Activated T-helper 1 cell treated with Interleukin-2 at 50 U/mL for 16 hours (primary cell): ENCODE data around the gene NEK7.
"Not testable (repeated sequence)": the region's sequence is repeated elsewhere in the genome, so short reads cannot be mapped to it uniquely, and the experiment has no call there.

Experiments used
- DNase-seq: peaks from one replicate; pipeline ENCODE4 v3.0.0-alpha.2; 2020; ENCODE audit warnings: low read depth

Gene NEK7

DNA sequence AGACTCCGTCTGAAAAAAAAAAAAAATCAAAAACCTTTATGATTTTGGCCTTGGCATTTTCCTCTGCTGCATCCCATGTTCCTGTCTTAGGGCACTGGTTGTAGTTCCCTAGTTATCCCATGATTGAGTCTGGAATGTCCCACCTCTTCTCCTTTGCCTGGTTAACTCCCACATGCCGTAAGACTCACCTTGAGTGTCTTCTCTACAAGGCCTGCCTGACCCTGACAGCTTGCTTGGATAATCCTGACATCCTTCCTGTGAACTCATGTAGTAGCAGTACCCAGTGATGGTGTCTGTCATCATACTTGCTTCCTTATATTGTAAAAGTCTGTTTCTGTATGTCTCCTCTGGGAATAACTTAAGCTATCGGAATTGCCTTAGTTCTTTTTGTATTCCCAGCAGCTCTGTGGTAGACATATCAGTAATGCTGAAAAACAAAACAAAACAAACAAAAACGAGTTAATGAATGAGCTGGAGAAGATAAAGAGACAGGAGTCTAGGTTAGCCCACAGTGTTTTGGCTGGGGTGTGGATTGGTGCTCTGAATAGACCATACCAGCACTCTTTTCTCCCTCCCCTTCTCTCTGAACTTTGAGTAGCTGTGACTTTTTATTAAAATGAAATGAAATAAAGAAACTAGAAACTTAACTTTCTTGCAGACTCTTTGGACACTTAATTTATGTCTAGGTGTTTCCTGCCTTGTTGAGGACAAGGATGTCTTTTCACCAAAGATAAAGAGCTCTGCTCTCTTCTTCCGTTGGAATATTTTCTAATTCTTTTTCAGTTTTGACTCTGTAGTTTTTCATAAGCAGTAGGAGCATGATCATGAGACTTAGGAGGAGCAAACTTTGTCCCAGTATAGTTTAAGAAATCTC, 15.1 kb downstream of the NEK7 start:
- no peak for DNase-seq

- DNase-seq = no peak
These were observed 17.0 kb downstream of the NEK7 start for GRCh38 chr1:198173832-198174231.

DNA sequence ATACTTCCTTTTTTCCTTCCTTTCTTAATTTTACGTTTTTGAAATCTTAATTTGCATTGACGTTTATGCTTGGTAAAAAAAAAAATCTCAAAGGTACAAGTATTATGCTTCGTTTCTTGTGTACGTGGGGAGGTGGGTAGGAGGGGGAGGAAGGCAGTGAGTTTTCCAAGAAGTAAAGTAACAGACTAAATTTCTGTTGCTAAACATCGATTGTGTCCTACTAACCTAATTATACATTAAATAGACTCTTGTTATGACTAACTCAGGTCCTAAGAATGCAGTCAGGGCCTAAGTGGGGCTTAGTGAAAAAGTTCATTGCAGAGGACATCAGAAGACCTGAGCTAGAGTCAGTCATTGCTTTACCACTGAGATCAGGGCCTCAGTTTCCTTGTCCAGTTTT, 17.5 kb downstream of the NEK7 start:
- no peak for DNase-seq

- no peak for DNase-seq
These were observed 18.8 kb downstream of the NEK7 start for GRCh38 chr1:198175423-198176170.

DNA sequence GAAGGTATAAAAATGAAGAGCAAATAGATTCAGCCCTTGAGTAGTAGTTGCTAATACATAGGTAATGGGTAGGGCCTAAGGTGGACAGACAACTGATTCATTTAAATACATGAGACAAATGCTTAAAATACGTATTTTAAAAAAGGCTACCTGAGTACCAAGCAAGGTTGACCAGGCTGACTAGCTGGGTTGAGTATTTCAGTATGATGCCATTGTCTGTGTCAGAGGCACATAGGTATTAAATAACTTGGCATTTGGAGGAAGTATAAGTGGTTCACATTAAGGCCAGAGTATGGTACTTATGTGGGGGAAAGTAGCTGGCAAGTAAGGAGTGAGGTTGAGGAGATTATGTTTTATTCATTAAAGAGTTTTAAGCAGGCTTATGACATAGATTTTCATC, 19.4 kb downstream of the NEK7 start:
- DNase-seq = no peak

DNA sequence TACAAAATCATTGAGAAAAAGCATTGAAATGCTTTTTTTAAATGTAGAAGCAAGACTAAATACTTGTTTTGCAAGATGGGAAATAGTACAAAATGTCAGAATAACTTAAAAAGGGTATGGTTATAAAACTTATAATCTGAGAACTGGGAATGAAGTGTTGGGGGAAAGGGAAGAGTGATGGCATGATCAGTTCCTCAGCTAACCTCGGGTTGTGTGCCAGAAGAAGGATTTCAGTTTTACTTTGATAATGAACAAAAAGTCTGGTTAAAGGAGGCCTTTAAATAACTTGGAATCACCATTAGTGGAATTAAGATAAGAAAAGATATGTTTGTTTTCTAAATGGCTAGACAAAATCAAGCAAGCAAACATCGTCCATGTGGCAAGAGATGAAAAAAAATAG, 20.7 kb downstream of the NEK7 start:
- no peak for DNase-seq

- no peak for DNase-seq
These were observed 21.8 kb downstream of the NEK7 start for GRCh38 chr1:198178615-198179014.

GRCh38 chr1:198179556-198179981, 22.8 kb downstream of the NEK7 start:
- DNase-seq = no peak

DNA sequence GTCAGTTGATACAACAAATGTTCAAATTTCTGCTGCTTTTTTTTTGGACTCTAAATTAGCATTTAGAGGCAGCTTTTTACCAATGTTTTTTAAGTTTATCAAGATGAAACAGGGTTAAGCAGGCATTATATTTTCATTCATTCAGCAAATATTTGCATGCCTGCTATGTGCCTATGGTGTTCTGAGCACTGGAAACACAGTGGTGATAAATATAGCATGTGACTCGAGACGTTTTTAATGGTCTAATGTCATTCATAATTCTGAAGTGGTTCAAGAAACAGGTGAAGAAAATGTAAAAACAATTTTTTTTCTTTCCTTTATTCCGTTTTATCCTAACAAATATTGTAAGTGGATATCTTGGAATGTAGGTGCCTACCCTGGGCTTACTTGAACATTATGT, 26.8 kb downstream of the NEK7 start:
- no peak for DNase-seq

DNA sequence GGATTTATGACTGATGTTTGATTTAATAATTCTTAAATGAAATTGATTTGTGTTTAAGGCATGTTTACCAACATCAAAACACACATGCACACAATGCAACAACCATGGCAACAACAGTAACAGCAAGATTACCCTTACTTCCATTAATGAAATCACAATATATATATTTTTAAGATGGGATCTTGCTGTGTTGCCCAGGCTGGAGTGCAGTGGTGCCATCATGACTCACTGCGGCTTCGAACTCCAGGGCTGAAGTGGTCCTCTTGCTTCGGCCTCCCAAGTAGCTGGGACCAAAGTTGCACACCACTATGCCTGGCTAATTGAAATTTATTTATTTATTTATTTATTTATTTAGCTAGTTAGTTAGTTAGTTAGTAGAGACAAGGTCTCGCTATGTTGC, 27.7 kb downstream of the NEK7 start:
- no peak for DNase-seq

DNA sequence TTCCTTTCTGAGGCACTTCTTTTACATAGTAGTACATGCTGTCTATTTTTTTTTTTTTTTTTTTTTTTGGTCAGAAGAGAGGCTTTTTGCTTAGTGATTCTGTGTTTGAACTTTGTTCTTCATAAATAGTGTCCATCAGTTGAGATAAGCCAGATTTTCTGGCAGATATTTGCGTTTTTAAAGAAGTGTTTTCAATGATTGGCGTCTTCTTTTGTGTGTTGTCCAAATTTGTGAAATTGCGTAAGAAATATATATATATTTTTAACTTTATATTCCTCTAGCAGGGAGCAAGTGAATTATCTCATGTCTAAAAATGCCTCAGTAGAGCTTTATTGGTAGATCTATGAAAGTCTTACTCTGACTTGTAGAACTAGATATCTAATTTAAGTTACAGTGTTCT, 28.3 kb downstream of the NEK7 start:
- DNase-seq = no peak

GRCh38 chr1:198185759-198186158, 29.0 kb downstream of the NEK7 start:
- DNase-seq = no peak

- DNase-seq = no peak
These were observed 30.2 kb downstream of the NEK7 start for GRCh38 chr1:198186916-198187580.

- DNase-seq = no peak
These were observed 31.3 kb downstream of the NEK7 start for GRCh38 chr1:198187973-198188588.

- no peak for DNase-seq
These were observed 34.3 kb downstream of the NEK7 start for GRCh38 chr1:198191117-198191516.

DNA sequence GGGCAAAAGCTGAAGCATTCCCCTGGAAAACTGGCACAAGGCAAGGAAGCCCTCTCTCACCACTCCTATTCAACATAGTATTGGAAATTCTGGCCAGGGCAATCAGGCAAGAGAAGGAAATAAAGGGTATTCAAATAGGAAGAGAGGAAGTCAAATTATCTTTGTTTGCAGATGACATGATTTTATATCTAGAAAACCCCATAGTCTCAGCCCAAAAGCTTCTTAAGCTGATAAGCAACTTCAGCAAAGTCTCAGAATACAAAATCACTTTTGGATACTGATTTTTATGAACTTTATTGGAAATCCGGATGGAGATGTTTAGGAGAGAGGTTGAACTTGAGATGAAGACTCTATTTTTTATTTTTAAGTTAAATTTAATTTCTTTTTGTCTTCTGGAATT, 37.1 kb downstream of the NEK7 start:
- DNase-seq = not testable (repeated sequence)

GRCh38 chr1:198196630-198197029, 39.8 kb downstream of the NEK7 start:
- DNase-seq = no peak

- no peak for DNase-seq
These were observed 40.5 kb downstream of the NEK7 start for GRCh38 chr1:198197285-198197684.

DNA sequence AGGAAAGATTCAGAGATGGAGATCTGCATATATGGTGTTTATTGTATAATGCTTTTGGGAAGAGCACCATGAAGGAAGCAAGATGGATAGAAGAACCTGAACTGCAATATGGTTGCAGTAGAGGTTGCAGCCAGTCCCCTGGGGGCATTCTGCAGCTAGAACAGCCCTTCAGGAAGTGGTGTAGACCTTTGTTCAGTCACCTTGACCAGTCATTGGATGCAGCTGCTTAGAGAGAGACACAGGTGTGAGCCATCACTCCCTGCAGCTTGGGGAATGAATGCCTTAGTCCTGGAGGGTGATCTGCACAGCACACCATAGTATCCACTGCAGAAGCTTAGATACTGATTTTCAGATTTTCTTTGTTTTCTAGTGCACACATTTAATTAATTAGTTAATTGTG, 42.3 kb downstream of the NEK7 start:
- no peak for DNase-seq

DNA sequence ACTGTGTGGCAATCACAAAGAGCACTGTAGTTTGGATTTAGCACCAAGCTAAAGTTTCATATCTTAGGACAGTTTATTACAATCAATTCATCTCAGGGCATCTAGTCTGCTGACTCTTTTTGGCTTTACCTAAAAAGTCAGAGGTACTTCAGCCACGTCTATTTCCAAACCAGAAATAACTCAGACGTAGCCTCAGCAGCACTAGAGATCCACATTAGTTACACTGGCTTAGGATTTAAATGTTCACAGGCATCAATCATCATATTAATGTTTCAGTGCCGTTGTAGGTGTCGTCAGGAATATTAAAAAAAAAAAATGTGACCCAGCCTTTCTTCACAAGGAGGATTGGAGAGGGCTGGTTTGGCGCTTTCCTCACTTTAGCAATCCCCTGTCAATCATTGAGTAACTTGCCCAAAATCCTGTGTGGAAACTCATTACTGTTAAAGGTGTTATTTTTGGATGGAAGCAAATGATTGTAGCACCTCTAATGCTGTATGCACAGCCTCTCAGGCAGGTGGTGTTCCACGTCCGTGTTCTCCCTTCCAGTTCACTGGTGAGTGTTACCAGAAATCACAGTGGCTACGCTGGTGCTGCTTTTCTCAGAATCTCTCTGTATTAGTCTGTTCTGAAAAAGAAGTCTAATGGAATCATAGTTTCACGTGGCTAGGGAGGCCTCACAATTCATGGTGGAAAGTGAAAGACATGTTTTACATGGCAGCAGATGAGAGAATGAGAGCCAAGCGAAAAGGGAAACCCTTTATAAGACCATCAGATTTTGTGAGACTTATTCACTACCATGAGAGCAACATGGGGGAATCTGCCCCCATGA, 45.4 kb downstream of the NEK7 start:
- DNase-seq = no peak

- no peak for DNase-seq
These were observed 46.6 kb downstream of the NEK7 start for GRCh38 chr1:198203434-198203833.
